Fibroblast of skin of back (primary cell): ENCODE measurements around the gene CLCN2.

ENCODE experiments used
- DNase-seq: peaks from one replicate; pipeline ENCODE4 v3.0.0-alpha.2; 2013

The CLCN2 gene

GRCh38 chr3:184380627-184381260 is 19.3 kb upstream of the CLCN2 start:
- no peak for DNase-seq

- DNase-seq: peak; percentile 46
Measured at GRCh38 chr3:184380185-184380626, 18.8 kb upstream of the CLCN2 start.

- DNase-seq: no peak
Measured at GRCh38 chr3:184379358-184380184, 18.2 kb upstream of the CLCN2 start, which contains the start of gene CHRD. Gene CHRD (plus strand): TSS chr3:184380054. CDS start chr3:184380319, 265 bp downstream.

GRCh38 chr3:184378651-184379357 is 17.4 kb upstream of the CLCN2 start:
- DNase-seq: no peak

- DNase-seq: no peak
Measured at GRCh38 chr3:184377882-184378445, 16.6 kb upstream of the CLCN2 start, which contains the start of gene THPO. Gene THPO (minus strand): TSS chr3:184378207. CDS start chr3:184376259, 1,948 bp downstream.

- no peak for DNase-seq
Measured at GRCh38 chr3:184377374-184377773, 16.0 kb upstream of the CLCN2 start.

- no peak for DNase-seq
Measured at GRCh38 chr3:184375747-184376461, 14.5 kb upstream of the CLCN2 start.

- peak; percentile 8 for DNase-seq
Measured at GRCh38 chr3:184373422-184373821, 12.0 kb upstream of the CLCN2 start.

GRCh38 chr3:184372911-184373310 is 11.5 kb upstream of the CLCN2 start:
- no peak for DNase-seq

GRCh38 chr3:184372296-184372821 is 11.0 kb upstream of the CLCN2 start:
- DNase-seq: no peak

GRCh38 chr3:184371570-184372018 is 10.2 kb upstream of the CLCN2 start:
- DNase-seq: peak; percentile 85

- peak; percentile 51 for DNase-seq
Measured at GRCh38 chr3:184368586-184369183, 7.3 kb upstream of the CLCN2 start.

GRCh38 chr3:184368116-184368515 is 6.7 kb upstream of the CLCN2 start:
- DNase-seq: no peak

- DNase-seq: peak; percentile 29
Measured at GRCh38 chr3:184366619-184367289, 5.3 kb upstream of the CLCN2 start.

GRCh38 chr3:184362668-184363546 is 1.5 kb upstream of the CLCN2 start:
- DNase-seq: peak; percentile 96

- no peak for DNase-seq
Measured at GRCh38 chr3:184361932-184362667, 695 bp upstream of the CLCN2 start.

- DNase-seq: no peak
Measured at GRCh38 chr3:184360929-184361531, 375 bp downstream of the CLCN2 start.
